ENCODE data around the gene C1orf185. TPM values are rescaled to one million over a fixed set of nuclear protein-coding genes. Genes with fewer than 3 reads are reported as not detected.
"Not testable (repeated sequence)": the region's sequence is repeated elsewhere in the genome, so short reads cannot be mapped to it uniquely, and the experiment has no call there.

Gene C1orf185
- total RNA-seq, 4 donors from 2014 or later: not detected

- no peak for DNase-seq (ENCODE audit: low spot score in 2 of 2)
- H3K27ac ChIP-seq: no peak overlapping the region
- H3K9me3 ChIP-seq: no peaks in the 10 kb centered on the region
- H3K4me1 ChIP-seq: peaks cover 0 to 4% (median 0%) of the 10 kb centered on the region in 4 donors
- H3K36me3 ChIP-seq: no peaks in the 10 kb centered on the region
- H3K27me3 ChIP-seq: peaks cover 0 to 3% of the 10 kb centered on the region in 2 donors
- WGBS, 2 donors: 75 to 87% methylated on average over 4 of the region's 4 CpGs
- TF ChIP-seq EP300 (IDR thresholded peaks at IDR 0.05) (no peak), POLR2A (IDR thresholded peaks at IDR 0.05) (no peak), CTCF (IDR thresholded peaks at IDR 0.05) (no peak)
- H3K4me3 ChIP-seq: no peak overlapping the region
These were observed 66.9 kb downstream of the C1orf185 start for GRCh38 chr1:51168936-51169335.

- Histone ChIP-seq H3K4me3 (no peak overlapping the region), H3K36me3 (no peaks in the 10 kb centered on the region), H3K27ac (no peak overlapping the region), H3K27me3 (peaks cover 0 to 3% of the 10 kb centered on the region in 2 donors), H3K4me1 (peaks cover 0 to 4% (median 0%) of the 10 kb centered on the region in 4 donors), H3K9me3 (no peaks in the 10 kb centered on the region)
- 73 to 75% methylated on average over 1 of the region's 1 CpG for WGBS, 2 donors
- TF ChIP-seq POLR2A (IDR thresholded peaks at IDR 0.05): no peak
- no peak for TF ChIP-seq EP300 (IDR thresholded peaks at IDR 0.05)
- TF ChIP-seq CTCF (IDR thresholded peaks at IDR 0.05): no peak
- DNase-seq (ENCODE audit: low spot score in 2 of 2): no peak
These were observed 68.3 kb downstream of the C1orf185 start for GRCh38 chr1:51170342-51170741.

GRCh38 chr1:51172811-51173210 lies 70.8 kb downstream of the C1orf185 start:
- H3K27me3 ChIP-seq: peaks cover 0 to 3% of the 10 kb centered on the region in 2 donors
- H3K4me3 ChIP-seq: no peak overlapping the region
- WGBS, 2 donors: 77 to 79% methylated on average over 3 of the region's 3 CpGs
- H3K36me3 ChIP-seq: no peaks in the 10 kb centered on the region
- peaks cover 0 to 4% (median 0%) of the 10 kb centered on the region in 4 donors for H3K4me1 ChIP-seq
- H3K9me3 ChIP-seq: no peaks in the 10 kb centered on the region
- no peak for DNase-seq (ENCODE audit: low spot score in 2 of 2)
- TF ChIP-seq EP300 (IDR thresholded peaks at IDR 0.05): no peak
- no peak for TF ChIP-seq CTCF (IDR thresholded peaks at IDR 0.05)
- no peak for TF ChIP-seq POLR2A (IDR thresholded peaks at IDR 0.05)
- H3K27ac ChIP-seq: no peak overlapping the region

GRCh38 chr1:51175278-51175677 lies 73.2 kb downstream of the C1orf185 start:
- TF ChIP-seq POLR2A (IDR thresholded peaks at IDR 0.05) (no peak), CTCF (IDR thresholded peaks at IDR 0.05) (no peak), EP300 (IDR thresholded peaks at IDR 0.05) (peak in 1 of 2 donors; percentile 42)
- Histone ChIP-seq H3K4me3 (no peak overlapping the region), H3K9me3 (no peaks in the 10 kb centered on the region), H3K36me3 (no peaks in the 10 kb centered on the region), H3K27me3 (peaks cover 0 to 3% of the 10 kb centered on the region in 2 donors), H3K4me1 (no peaks in the 10 kb centered on the region), H3K27ac (no peak overlapping the region)
- no peak for DNase-seq (ENCODE audit: low spot score in 2 of 2)
- WGBS, 2 donors: 39 to 49% methylated on average over 2 of the region's 2 CpGs

GRCh38 chr1:51177988-51178387 lies 76.0 kb downstream of the C1orf185 start:
- not testable (repeated sequence) for DNase-seq (ENCODE audit: low spot score in 2 of 2); H3K27ac ChIP-seq; H3K4me3 ChIP-seq; H3K27me3 ChIP-seq; H3K9me3 ChIP-seq; H3K36me3 ChIP-seq; H3K4me1 ChIP-seq
- 83 to 87% methylated on average over 6 of the region's 6 CpGs for WGBS, 2 donors

- H3K4me1 ChIP-seq: no peaks in the 10 kb centered on the region
- H3K27me3 ChIP-seq: no peaks in the 10 kb centered on the region
- DNase-seq (ENCODE audit: low spot score in 2 of 2): no peak
- no peaks in the 10 kb centered on the region for H3K36me3 ChIP-seq
- no peaks in the 10 kb centered on the region for H3K9me3 ChIP-seq
- no peak overlapping the region for H3K4me3 ChIP-seq
- no peak for TF ChIP-seq EP300 (IDR thresholded peaks at IDR 0.05)
- TF ChIP-seq CTCF (IDR thresholded peaks at IDR 0.05): no peak
- no peak for TF ChIP-seq POLR2A (IDR thresholded peaks at IDR 0.05)
- no peak overlapping the region for H3K27ac ChIP-seq
These were observed 86.2 kb downstream of the C1orf185 start for GRCh38 chr1:51188230-51188629.

Measured in tibial nerve (tissue), 4 donors.